IPS-18c (cell line): ENCODE results near the gene FGGY.
"Not testable (repeated sequence)": the region's sequence is repeated elsewhere in the genome, so short reads cannot be mapped to it uniquely, and the experiment has no call there.

Source experiments
- H3K4me3 ChIP-seq: 2 replicates; pipeline ENCODE4 v1.7.0; 2013; ENCODE audit warnings: low read depth, mild to moderate bottlenecking, low read length, moderate library complexity; ENCODE audit not compliant: insufficient read depth
- H3K9me3 ChIP-seq: one replicate; pipeline ENCODE4 v1.6.1; 2013; ENCODE audit warnings: mild to moderate bottlenecking, low read length, moderate library complexity; ENCODE audit not compliant: control insufficient read depth, insufficient read depth

Gene FGGY

DNA sequence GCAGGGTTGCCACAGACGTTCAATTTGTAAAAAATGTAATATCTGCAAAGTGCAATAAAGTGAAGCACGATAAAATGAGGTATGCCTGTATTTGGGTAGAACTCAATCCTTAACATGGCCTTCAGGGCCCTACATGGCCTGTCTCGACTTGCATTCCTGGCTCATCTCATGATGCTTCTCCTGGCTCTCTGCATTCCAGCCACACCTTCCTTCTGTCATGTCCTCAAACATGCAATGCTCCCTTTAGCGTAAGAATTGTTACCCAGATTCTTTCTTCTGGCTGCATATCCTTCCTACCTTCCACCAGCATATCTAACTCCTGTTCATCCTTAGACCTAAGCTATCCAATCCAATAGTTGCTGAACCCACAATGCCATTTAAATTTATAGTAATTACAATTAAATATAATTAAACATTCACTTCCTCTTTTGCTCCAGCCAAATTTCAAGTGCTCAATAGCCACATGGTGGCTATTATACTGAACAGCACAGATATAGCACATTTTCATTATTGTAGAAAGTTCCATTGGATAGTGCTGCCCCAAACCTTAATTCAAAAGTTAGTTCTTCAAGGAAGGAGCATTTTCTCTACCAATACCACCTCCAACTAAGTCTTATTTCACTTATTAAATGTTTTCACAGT, 32.6 kb downstream of the FGGY start:
- no peak overlapping the region for H3K4me3 ChIP-seq
- no peaks in the 10 kb centered on the region for H3K9me3 ChIP-seq

GRCh38 chr1:59331686-59332620, 35.1 kb downstream of the FGGY start:
- no peak overlapping the region for H3K4me3 ChIP-seq
- H3K9me3 ChIP-seq, result no peaks in the 10 kb centered on the region

- H3K9me3 ChIP-seq, result no peaks in the 10 kb centered on the region
Measured at GRCh38 chr1:59332983-59333382, 36.1 kb downstream of the FGGY start.

GRCh38 chr1:59333626-59334277, 36.9 kb downstream of the FGGY start:
- Histone ChIP-seq H3K9me3 (no peaks in the 10 kb centered on the region), H3K4me3 (no peak overlapping the region)

More at GRCh38 chr1:59332983-59333382, 36.1 kb downstream of the FGGY start:
- no peak overlapping the region for H3K4me3 ChIP-seq

DNA sequence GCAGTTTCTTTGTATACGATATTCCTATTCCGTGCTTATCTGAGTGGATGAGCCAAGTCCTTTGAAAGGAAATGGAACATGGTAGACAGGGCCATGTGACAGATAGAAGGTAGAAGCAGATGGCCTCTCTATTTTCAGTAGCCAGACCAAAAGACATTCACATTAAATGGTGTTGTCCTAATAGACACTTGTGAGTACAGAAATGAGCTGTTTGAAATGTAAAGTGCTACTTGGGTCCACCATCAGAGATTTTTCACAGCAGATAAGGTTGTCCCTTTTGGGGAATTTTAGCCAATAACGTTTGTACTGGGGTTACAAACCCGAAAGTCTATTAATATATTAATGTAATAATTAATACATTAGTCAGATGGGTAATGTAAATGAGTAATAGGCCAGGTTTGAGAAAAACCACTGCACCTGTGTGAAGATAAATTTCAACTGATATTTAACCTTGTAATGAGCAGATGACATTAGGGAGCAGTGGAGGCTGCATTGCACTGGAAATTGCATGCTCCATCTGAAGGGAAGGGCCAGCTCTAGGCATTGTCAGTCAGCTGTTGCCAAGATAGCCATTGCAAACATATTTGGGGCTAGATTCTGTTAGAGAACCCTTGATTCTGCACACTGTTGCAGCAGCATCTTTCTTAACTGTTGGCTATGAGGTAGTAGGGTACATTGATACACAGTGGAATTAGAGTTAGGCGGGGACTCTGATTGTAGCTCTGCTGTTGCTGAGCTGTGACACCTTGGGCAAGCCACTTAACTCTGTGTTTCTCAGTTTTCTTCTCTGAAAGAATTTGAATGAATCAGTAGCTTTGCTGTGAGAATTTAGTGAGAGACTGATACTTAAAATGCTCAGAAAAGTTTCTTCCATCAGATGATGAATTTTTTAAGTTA, 43.8 kb downstream of the FGGY start:
- H3K9me3 ChIP-seq, result no peaks in the 10 kb centered on the region
- H3K4me3 ChIP-seq, result no peak overlapping the region

- Histone ChIP-seq H3K4me3 (no peak overlapping the region), H3K9me3 (no peaks in the 10 kb centered on the region)
Measured at GRCh38 chr1:59342801-59343575, 46.1 kb downstream of the FGGY start.

DNA sequence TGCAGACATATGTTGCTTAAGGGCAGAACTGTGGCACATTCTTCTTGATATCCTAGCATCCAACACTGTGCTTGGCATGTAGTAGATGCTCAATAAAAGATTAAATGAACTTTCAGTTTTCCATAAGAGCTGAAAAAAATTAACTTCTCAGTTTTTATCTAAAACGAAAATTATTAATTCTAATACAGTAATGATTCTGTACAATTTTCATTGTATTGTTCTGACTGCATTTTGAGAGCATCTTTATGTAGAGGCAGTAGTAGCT, 46.6 kb downstream of the FGGY start:
- Histone ChIP-seq H3K9me3 (no peaks in the 10 kb centered on the region), H3K4me3 (no peak overlapping the region)

- H3K4me3 ChIP-seq, result no peak overlapping the region
- H3K9me3 ChIP-seq, result no peaks in the 10 kb centered on the region
Measured at GRCh38 chr1:59345221-59345620, 48.3 kb downstream of the FGGY start.

- Histone ChIP-seq H3K9me3 (no peaks in the 10 kb centered on the region), H3K4me3 (no peak overlapping the region)
Measured at GRCh38 chr1:59346429-59346828, 49.5 kb downstream of the FGGY start.

GRCh38 chr1:59349101-59349500, 52.2 kb downstream of the FGGY start:
- H3K4me3 ChIP-seq, result no peak overlapping the region
- H3K9me3 ChIP-seq, result no peaks in the 10 kb centered on the region

- H3K9me3 ChIP-seq, result no peaks in the 10 kb centered on the region
- H3K4me3 ChIP-seq, result no peak overlapping the region
Measured at GRCh38 chr1:59350521-59350920, 53.6 kb downstream of the FGGY start.

- Histone ChIP-seq H3K9me3 (no peaks in the 10 kb centered on the region), H3K4me3 (no peak overlapping the region)
Measured at GRCh38 chr1:59352065-59352464, 55.2 kb downstream of the FGGY start.

GRCh38 chr1:59353453-59353852, 56.6 kb downstream of the FGGY start:
- Histone ChIP-seq H3K4me3 (no peak overlapping the region), H3K9me3 (no peaks in the 10 kb centered on the region)

DNA sequence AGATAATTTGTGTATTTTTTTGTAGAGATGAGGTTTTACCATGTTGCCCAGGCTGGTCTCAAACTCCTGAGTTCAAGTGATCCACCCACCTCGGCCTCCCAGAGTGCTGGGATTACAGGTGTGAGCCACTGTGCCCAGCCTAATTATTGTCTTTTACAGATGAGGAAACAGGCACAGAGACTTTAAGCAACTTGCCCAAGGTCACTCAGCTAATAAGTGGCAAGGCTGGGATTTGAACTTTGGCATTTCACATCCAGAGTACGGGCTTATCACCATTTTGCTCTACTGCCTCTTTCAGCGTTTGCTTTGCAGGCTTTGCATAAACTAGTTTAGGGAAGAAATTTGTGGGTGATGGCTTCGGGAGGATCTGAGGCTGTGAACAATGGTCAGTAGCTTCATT, 57.3 kb downstream of the FGGY start:
- not testable (repeated sequence) for H3K4me3 ChIP-seq, H3K9me3 ChIP-seq

- Histone ChIP-seq H3K4me3 (no peak overlapping the region), H3K9me3 (no peaks in the 10 kb centered on the region)
Measured at GRCh38 chr1:59354709-59355337, 57.9 kb downstream of the FGGY start.

DNA sequence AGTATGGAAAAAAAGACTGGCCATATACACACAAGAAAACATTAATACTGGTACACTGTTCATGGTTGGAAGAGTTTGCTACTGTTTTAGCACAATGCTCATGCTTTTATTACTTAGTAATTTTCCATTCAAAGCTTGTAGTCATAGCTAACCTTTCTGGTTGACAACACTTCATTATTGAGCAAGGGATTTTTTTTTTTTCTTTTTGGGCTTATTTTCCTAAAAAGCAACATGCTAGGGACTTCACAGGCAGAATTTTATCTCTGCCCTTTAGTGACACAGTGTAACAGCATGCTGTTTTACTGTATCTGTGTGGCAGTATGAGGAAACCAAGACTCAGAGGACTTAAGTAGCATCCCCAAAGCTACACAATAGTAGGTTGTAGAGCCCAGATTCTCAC, 58.5 kb downstream of the FGGY start:
- Histone ChIP-seq H3K9me3 (no peaks in the 10 kb centered on the region), H3K4me3 (no peak overlapping the region)
